Occipital lobe (tissue), 2 donors: Measurements from ENCODE around the gene CMTM2. TPM values are rescaled to one million over a fixed set of nuclear protein-coding genes. Genes with fewer than 3 reads are reported as not detected.
"Not testable (repeated sequence)": the region's sequence is repeated elsewhere in the genome, so short reads cannot be mapped to it uniquely, and the experiment has no call there.

Experiments
- DNase-seq: peaks from one replicate; lab custom pipeline; 2025; lab: John Stamatoyannopoulos, UW
- total RNA-seq: library from RNA; depleted of rRNA; stranded (reverse); fragments of >200 nt; gene quantifications from one replicate; pipeline ENCODE4 v1.2.3, GENCODE V29; 2014

Gene CMTM2
- total RNA-seq, 1 donor from 2014 or later = not detected

- no peak for DNase-seq
Observed at GRCh38 chr16:66605979-66606751, 26.9 kb downstream of the CMTM2 start.

DNA sequence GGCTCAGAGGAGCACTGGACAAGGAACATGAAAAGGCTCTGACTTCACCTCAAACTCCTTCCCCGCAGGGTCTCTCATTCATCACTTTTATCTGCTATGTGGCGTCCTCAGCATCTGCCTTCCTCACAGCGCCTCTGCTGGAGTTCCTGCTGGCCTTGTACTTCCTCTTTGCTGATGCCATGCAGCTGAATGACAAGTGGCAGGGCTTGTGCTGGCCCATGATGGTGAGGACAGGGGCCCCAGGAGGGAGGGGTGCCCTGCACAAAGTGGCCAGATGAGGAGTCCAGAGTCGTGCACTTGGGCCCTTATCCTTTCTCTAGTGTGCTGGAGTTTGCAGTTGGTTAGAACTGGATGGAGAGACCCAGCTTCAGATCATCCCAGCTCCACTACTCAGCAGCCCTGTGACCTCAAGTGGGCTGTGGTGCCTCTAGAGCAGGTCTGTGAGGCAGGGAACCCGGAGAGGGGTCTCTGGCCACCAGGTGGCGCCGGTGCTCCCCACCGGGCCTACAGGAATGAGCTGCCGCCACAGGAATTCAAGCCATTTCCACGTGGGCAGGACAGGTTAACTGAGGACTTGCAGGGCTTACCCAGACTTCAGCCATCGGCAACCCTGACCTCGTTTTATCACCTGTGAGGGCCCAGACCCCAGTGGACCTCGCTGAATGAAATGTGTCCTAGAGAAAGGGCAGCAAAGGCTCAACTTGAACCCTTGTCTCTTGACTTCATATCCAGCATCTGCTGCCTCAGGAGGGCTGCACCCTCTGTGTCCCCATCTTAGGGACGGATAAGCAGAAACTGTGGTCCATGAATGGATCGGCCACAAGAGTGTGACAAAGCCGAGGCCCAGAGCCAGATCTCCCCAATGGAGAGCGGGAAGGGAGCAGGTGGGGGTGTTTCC is 29.2 kb downstream of the CMTM2 start:
- DNase-seq = peak; percentile 67

DNA sequence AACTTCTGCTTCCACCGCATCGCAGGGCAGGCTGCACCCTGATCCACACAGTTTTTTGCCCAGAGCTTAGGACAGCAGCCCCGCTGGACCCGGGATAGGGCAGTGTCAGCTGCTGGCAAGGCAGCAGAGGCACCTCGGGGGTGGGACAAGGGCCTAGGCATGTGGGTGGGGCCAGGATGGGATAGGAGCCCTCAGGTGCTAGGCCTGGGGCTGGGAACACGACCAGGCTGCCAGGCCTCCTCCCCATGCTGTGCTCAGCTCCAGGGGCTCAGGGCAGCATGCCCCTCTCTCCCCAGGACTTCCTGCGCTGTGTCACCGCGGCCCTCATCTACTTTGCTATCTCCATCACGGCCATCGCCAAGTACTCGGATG is 29.9 kb downstream of the CMTM2 start:
- DNase-seq = no peak

GRCh38 chr16:66610111-66610820 is 31.0 kb downstream of the CMTM2 start:
- DNase-seq = no peak

- DNase-seq = not testable (repeated sequence)
Observed at GRCh38 chr16:66611911-66612310, 32.6 kb downstream of the CMTM2 start.

- no peak for DNase-seq
Observed at GRCh38 chr16:66612422-66612821, 33.2 kb downstream of the CMTM2 start.

DNA sequence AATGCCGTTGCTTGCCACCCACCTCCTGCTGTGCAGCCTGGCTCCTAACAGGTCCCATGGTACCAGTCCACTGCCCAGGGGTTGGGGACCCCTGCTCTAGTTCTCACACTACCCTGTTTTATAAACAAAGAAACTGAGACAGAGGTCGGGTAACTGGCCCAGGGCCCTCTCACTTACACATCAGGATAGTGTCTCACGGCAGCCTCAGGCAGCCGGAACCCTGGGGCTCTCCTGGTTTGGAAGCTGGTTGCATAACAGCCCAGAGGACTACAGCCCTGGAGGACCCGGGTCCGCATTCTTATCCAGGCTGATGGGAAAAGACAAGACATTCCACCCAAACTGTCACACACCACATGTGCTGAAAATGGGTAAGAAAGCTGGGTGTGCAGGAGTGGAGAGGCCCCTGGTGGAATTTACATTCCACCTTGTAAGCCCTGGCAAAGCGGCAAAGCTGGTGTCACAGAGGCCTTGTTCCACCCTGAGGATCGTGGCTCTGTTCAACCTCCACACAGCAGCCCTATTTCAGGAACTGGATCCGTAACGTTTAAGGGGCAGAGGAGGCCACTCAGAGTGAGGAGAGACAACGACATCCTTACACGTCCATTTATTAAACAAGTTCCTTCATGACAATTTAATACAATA is 35.0 kb downstream of the CMTM2 start:
- DNase-seq = no peak

- no peak for DNase-seq
Observed at GRCh38 chr16:66616169-66616568, 36.9 kb downstream of the CMTM2 start.

DNA sequence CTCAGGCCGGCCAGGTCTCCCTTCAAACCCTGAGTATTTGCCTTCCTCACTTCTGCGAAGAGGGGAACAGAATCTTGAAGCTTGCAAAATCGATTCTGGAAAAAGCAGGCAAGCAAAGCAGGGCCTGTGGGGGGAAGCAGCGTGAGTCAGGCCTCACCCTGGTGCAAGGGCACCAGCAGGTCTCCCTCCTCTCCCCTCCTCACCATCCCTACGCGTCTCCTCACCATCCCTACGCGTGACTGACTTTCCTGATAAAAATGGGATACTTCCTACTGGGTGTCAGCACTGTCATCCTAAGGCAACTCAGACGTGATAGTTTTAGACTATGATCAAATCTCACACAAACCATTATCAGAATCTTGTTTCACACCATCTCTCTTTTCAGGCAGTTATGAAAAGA is 37.3 kb downstream of the CMTM2 start:
- no peak for DNase-seq

DNA sequence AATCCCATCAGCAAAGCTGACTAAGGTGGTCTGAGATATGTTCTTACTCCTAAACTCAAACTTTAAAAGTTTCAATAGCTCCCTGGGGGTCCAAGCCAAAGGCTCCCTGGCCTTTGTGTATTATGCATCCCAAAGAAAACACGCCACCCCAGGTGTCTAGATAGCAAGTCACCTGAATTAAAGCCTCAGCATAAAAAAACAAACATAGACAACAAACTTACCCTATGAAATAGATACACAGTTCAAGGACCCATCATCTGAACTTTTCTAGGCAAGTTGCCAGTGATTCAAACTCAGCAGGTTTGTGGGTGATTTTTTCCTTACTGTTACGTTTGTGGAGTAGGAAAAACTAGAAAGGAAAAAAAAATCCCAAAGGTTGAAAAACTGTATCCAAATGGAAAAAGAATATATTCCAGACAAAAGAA is 37.8 kb downstream of the CMTM2 start:
- DNase-seq = no peak

DNA sequence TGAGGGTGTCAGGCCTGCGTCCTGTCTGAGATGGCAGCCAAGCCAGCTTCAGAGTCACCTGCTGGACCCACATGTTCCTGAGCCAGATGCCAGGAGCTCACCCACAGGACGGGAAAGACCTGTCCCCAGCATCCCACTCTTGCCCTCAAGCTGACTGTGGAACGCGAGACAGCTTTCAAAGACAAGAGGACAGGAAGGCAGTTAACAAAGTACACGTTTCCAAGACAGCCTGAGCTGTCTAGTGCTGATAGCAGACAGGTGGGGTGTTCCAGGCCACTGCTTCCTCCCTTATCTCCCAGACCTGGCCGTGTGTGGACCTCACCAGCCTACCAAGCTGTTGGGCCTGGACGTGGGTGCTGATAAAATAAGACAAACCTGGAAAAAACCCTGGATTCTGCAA is 38.5 kb downstream of the CMTM2 start:
- no peak for DNase-seq

DNA sequence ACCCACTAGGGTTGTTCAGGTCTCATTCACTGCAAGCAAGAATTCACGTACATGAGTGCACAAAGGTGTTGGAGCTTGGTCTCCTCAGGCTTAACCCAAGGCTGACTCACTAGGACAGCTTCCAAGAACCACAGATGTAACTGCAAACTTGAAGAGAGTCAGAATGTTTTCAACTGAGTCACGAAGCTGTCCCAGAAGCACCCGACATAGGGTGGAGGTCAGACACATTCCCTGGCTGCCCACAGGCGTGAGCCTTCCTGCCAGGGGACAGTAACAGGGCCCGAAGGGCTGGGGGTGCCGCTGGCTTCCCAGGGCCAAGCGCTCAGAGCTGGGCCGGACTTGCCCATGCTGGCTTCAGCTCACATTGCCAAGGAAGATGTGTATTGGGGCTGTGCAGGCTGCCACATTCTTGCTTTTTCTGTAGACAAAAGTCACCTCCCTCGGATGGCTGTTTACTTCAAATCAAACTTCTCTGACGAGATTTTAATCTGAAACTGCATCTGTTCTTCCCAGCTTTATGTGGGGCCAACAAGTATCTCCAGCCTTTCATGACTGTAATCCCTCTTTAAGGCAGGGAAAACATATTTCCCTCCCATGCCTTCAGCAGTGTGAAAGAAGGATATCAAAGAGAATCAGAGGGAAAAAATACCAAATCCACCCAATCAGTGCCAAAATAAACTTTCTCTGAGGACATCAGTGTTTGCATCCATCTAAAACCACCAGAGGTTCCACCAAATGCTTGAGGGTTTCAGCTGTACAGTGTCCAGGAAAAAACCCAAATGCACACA is 39.5 kb downstream of the CMTM2 start:
- no peak for DNase-seq

DNA sequence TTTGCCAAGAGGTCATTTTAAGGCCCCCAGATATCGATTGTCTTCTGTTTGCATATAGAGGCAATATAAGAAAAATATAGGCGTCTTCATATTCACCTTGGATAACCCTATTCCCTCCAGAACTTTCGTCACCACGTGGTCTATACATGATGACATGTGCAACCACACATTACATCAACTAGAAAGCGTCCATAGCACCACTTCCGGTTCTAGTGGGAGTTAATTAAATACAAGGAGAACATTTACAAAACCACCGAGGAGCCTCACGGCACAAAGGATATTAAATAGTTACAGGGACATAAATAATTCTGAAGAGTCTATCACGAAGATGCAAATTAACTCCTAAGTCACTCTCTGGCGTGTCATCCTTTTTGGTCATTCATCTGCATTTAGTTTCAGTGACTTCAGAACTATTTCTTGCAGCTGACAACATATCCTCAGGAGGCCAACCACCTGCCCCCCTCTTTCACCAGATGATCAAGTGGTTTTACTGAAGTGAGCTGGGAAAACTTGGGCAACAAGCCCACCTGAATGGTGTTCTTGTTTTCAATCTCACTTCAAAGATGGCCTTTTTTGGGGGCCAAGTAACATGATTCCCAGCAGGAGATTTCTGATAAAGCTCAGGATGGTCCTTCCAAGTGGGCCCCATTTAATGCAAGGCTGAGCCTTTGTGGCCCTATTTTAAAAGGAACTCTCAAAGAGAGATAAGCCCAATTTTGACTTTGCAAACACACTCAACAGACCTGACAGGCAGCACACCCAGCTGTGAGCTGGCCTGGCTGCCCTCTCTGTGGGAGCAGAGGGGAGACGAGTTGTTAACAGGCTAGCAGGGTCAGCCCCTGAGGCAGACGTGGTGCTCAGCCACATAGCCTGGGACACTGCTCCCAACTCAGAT is 40.5 kb downstream of the CMTM2 start:
- no peak for DNase-seq

- no peak for DNase-seq
Observed at GRCh38 chr16:66620429-66620795, 41.1 kb downstream of the CMTM2 start.

DNA sequence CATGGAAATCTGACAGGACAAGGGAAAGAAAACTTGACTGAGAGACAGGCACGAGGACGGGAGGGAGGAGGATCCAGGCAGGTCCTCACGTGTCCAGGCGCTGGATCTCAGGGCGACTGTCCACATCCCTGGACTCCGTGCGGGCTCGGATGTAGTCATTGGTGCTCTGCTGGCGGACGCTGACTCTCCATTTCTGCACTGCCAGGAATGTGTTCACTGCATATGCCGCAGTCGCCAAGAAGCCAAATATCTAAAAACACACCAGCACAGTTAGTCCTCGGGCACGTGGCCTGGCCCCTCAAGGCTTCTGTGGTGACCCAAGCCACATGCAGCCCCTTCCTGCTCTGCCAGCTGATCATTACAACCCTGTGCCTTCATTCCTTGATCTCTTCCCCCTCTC is 42.7 kb downstream of the CMTM2 start:
- no peak for DNase-seq

- DNase-seq = no peak
Observed at GRCh38 chr16:66622863-66623262, 43.6 kb downstream of the CMTM2 start.

DNA sequence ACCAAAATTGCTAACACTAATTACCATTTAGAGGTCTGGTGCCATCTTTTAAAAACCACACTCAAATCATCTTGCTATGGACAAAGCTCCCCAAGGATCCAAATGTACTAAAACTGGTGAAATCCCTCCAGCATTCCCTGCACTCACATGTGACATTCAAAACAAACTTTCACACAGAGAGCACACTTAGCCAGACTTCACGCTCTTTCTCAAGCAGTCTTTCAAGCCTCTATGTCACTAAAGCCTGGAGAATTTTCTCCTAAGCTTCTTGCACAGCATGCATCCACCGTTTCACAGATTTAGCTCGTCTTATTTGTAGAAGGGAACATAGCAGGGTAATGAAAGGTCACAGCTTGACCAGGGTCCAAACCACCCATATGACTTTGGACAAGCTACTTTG is 44.5 kb downstream of the CMTM2 start:
- DNase-seq = no peak

DNA sequence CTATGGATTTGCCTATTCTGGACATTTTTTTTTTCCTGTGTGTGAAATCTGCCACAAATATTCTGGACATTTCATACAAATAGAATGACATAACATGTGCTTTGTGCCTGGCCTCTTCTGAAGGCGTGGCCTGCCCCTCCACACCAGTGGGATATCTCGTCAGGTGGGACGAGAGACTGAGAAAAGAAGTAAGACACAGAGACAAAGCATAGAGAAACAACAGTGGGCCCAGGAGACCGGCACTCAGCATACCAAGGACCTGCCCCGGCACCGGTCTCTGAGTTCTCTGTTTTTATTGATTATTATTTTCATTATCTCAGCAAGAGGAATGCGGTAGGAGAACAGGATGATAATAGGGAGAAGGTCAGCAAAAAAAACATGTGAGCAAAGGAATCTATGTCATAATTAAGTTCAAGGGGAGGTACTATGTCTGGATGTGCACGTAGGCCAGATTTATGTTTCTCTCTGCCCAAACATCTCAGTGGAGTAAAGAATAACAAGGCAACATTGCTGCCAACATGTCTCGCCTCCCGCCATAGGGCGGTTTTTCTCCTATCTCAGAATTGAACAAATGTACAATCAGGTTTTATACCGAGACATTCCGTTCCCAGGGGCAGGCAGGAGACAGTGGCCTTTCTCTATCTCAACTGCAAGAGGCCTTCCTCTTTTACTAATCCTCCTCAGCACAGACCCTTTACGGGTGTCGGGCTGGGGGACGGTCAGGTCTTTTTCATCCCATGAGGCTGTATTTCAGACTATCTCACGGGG is 48.5 kb downstream of the CMTM2 start:
- DNase-seq = not testable (repeated sequence)

DNA sequence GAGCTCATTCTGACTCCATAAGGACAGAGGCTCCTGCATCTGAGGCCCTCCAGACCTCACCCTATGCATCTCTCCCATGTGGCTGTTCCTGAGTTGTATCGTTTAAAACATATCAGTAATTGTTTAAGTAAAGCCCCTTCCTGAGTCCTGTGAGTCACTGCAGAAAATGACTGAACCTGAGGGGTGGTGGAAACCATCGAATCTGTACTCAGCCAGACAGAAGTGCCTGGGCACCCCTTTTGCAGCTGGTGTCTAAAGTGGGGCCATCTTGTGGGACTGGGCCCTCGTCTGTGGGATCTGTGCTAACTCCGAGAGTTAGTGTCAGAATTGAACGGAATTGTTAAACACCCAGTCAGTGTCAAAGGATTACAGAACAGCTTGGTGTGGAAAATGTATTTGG is 50.6 kb downstream of the CMTM2 start:
- no peak for DNase-seq
